ENCODE results near the gene WNT10A.

Gene WNT10A

GRCh38 chr2:218887079-218887478 is 6.4 kb downstream of the WNT10A start:
- H3K4me3 ChIP-seq (ENCODE audit: low read depth in 1 of 2, low read length in 2 of 2): no peak overlapping the region
- no peaks in the 10 kb centered on the region for H3K9me3 ChIP-seq (ENCODE audit: control insufficient read depth in 1 of 2, low read length in 2 of 2)
- H3K27me3 ChIP-seq (ENCODE audit: low read depth, low read length): peaks cover 9% of the 10 kb centered on the region
- H3K4me1 ChIP-seq (ENCODE audit: control insufficient read depth in 1 of 2, insufficient read depth in 2 of 2, low read length in 2 of 2): peaks cover 0 to 9% of the 10 kb centered on the region in 2 donors
- no peaks in the 10 kb centered on the region for H3K36me3 ChIP-seq (ENCODE audit: control insufficient read depth in 1 of 2, insufficient read depth in 2 of 2, low read length in 2 of 2)
- H3K27ac ChIP-seq (ENCODE audit: low read length): no peak overlapping the region

GRCh38 chr2:218888341-218888740 is 7.7 kb downstream of the WNT10A start:
- Histone ChIP-seq H3K4me1 (ENCODE audit: control insufficient read depth in 1 of 2, insufficient read depth in 2 of 2, low read length in 2 of 2) (peaks cover 0 to 9% of the 10 kb centered on the region in 2 donors), H3K36me3 (ENCODE audit: control insufficient read depth in 1 of 2, insufficient read depth in 2 of 2, low read length in 2 of 2) (no peaks in the 10 kb centered on the region), H3K9me3 (ENCODE audit: control insufficient read depth in 1 of 2, low read length in 2 of 2) (no peaks in the 10 kb centered on the region), H3K27ac (ENCODE audit: low read length) (no peak overlapping the region), H3K4me3 (ENCODE audit: low read depth in 1 of 2, low read length in 2 of 2) (no peak overlapping the region), H3K27me3 (ENCODE audit: low read depth, low read length) (peaks cover 3% of the 10 kb centered on the region)

DNA sequence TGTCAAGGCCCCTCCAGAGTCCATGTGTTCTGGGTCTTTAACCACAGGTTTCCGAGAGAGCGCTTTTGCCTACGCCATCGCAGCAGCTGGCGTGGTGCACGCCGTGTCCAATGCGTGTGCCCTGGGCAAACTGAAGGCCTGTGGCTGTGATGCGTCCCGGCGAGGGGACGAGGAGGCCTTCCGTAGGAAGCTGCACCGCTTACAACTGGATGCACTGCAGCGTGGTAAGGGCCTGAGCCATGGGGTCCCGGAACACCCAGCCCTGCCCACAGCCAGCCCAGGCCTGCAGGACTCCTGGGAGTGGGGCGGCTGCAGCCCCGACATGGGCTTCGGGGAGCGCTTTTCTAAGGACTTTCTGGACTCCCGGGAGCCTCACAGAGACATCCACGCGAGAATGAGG is 9.3 kb downstream of the WNT10A start:
- Histone ChIP-seq H3K4me1 (ENCODE audit: control insufficient read depth in 1 of 2, insufficient read depth in 2 of 2, low read length in 2 of 2) (peaks cover 0 to 4% of the 10 kb centered on the region in 2 donors), H3K4me3 (ENCODE audit: low read depth in 1 of 2, low read length in 2 of 2) (no peak overlapping the region), H3K27ac (ENCODE audit: low read length) (no peak overlapping the region), H3K27me3 (ENCODE audit: low read depth, low read length) (peaks cover 10% of the 10 kb centered on the region), H3K36me3 (ENCODE audit: control insufficient read depth in 1 of 2, insufficient read depth in 2 of 2, low read length in 2 of 2) (no peaks in the 10 kb centered on the region), H3K9me3 (ENCODE audit: control insufficient read depth in 1 of 2, low read length in 2 of 2) (no peaks in the 10 kb centered on the region)

DNA sequence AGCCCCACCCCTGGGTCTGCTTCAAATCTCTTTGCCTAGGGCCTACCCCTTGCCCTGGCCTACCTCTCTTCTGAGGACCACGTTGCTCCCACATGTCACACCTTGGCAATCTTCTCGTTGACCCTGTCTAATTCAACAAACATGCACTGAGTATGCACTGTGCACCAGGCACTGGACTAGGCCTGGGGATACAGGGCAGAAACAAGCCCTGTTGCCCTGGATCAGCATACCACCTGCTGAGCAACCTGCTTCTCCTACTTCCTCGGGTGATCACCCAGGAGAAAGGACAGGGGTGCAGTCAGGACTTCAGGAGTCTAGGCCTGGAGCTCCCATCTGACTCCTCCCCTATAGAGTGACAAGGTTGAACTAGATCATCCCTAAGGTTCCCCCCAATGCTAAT is 9.7 kb downstream of the WNT10A start:
- Histone ChIP-seq H3K27me3 (ENCODE audit: low read depth, low read length) (peaks cover 15% of the 10 kb centered on the region), H3K4me3 (ENCODE audit: low read depth in 1 of 2, low read length in 2 of 2) (no peak overlapping the region), H3K9me3 (ENCODE audit: control insufficient read depth in 1 of 2, low read length in 2 of 2) (no peaks in the 10 kb centered on the region), H3K4me1 (ENCODE audit: control insufficient read depth in 1 of 2, insufficient read depth in 2 of 2, low read length in 2 of 2) (peaks cover 0 to 4% of the 10 kb centered on the region in 2 donors), H3K27ac (ENCODE audit: low read length) (no peak overlapping the region), H3K36me3 (ENCODE audit: control insufficient read depth in 1 of 2, insufficient read depth in 2 of 2, low read length in 2 of 2) (no peaks in the 10 kb centered on the region)

DNA sequence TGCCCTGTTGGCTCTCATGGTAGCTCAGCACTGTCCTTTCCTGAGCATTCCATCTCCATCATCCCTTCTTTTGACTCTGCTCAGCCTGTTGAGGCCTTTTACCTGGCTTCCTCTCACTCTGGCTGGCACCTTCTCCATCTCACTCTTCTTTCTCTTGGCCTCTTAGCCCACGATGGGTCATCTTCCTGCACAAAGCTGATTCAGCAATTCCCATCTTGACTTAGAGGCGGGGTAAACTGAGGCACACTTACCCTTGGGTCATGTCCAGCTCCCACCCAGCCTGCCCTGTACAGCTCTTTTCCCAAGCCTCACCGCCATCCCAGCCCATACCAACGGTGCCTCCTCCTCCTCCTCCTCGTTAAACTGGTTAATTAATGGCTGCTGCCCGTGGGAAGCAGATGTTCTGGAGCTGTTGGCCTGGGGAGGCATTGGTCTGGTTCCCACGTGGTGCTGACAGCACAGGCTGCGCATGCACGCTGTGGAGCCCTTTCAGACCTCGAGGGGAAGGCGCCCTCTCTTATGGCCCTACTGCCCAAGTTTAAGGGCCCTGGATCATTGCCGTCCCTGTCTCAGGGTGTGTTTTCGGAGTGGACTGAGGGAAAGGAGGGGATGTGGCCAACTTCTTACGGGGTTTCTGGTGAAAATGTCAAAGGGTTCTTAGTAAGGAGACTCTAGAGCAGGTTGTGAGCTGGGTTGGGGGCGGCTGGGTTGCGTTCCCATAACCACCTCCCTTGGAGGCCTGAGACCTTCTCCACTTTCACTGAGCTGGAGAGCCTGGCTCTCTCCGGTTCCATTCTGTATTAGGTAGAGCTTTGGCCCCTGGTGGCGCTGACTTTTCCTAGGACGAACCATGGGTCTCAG is 10.9 kb downstream of the WNT10A start:
- no peak overlapping the region for H3K27ac ChIP-seq (ENCODE audit: low read length)
- H3K36me3 ChIP-seq (ENCODE audit: control insufficient read depth in 1 of 2, insufficient read depth in 2 of 2, low read length in 2 of 2): no peaks in the 10 kb centered on the region
- peaks cover 0 to 4% of the 10 kb centered on the region in 2 donors for H3K4me1 ChIP-seq (ENCODE audit: control insufficient read depth in 1 of 2, insufficient read depth in 2 of 2, low read length in 2 of 2)
- no peak overlapping the region for H3K4me3 ChIP-seq (ENCODE audit: low read depth in 1 of 2, low read length in 2 of 2)
- H3K9me3 ChIP-seq (ENCODE audit: control insufficient read depth in 1 of 2, low read length in 2 of 2): no peaks in the 10 kb centered on the region
- H3K27me3 ChIP-seq (ENCODE audit: low read depth, low read length): peaks cover 26% of the 10 kb centered on the region

DNA sequence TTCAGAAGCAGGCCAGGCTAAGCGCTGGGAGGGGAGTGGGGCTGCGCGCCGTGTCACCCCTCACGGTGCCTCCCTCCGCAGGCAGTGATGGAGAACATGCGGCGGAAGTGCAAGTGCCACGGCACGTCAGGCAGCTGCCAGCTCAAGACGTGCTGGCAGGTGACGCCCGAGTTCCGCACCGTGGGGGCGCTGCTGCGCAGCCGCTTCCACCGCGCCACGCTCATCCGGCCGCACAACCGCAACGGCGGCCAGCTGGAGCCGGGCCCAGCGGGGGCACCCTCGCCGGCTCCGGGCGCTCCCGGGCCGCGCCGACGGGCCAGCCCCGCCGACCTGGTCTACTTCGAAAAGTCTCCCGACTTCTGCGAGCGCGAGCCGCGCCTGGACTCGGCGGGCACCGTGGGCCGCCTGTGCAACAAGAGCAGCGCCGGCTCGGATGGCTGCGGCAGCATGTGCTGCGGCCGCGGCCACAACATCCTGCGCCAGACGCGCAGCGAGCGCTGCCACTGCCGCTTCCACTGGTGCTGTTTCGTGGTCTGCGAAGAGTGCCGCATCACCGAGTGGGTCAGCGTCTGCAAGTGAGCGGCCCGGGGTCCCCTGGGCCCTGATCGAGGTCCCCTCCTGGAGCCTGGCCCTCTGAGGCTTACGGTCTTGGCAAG is 12.2 kb downstream of the WNT10A start:
- H3K27me3 ChIP-seq (ENCODE audit: low read depth, low read length): peaks cover 39% of the 10 kb centered on the region
- H3K4me3 ChIP-seq (ENCODE audit: low read depth in 1 of 2, low read length in 2 of 2): peak overlapping the region; percentile 31 to 45
- peaks cover 0 to 17% of the 10 kb centered on the region in 2 donors for H3K4me1 ChIP-seq (ENCODE audit: control insufficient read depth in 1 of 2, insufficient read depth in 2 of 2, low read length in 2 of 2)
- no peaks in the 10 kb centered on the region for H3K9me3 ChIP-seq (ENCODE audit: control insufficient read depth in 1 of 2, low read length in 2 of 2)
- H3K36me3 ChIP-seq (ENCODE audit: control insufficient read depth in 1 of 2, insufficient read depth in 2 of 2, low read length in 2 of 2): no peaks in the 10 kb centered on the region
- no peak overlapping the region for H3K27ac ChIP-seq (ENCODE audit: low read length)

DNA sequence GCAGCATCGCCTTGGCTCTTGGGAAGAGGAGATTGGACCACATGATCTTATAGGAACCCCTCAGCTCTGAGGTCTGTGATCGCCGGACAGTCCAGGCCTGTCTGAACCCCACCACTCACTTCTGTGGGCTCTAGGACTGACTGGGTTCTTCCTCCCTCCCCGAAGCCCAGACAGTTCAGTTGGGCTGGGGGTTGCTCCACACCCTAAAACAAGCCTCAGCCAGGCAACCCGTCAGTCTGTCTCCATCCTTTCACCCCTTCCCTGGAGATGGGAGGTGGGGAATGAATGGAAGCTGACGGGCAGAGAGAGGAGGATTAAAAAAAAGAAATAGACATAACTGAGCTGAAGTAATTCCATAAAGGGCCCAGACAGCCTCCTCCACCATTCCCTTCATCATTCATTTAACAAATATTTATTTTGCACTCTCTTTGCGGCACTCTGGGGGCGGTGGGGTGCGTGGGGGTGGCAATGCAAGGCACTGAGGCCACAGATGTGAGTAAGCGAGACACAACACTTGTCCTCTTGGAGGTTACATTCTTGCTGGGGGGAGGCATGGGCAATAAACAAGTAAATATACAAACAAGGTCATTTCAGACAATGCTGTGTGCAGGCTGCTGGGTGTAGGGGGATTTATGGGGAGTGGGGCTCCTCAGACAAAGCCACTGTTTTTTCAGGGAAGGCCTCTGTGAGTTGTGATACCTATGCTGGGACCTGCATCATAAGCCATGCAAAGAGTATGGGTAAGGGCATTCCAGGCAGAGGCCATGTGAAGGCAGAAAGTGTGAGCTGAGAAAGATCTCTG is 12.9 kb downstream of the WNT10A start:
- H3K27ac ChIP-seq (ENCODE audit: low read length): no peak overlapping the region
- H3K27me3 ChIP-seq (ENCODE audit: low read depth, low read length): peaks cover 45% of the 10 kb centered on the region
- peak overlapping the region; percentile 31 to 45 for H3K4me3 ChIP-seq (ENCODE audit: low read depth in 1 of 2, low read length in 2 of 2)
- H3K9me3 ChIP-seq (ENCODE audit: control insufficient read depth in 1 of 2, low read length in 2 of 2): no peaks in the 10 kb centered on the region
- peaks cover 0 to 24% of the 10 kb centered on the region in 2 donors for H3K4me1 ChIP-seq (ENCODE audit: control insufficient read depth in 1 of 2, insufficient read depth in 2 of 2, low read length in 2 of 2)
- no peaks in the 10 kb centered on the region for H3K36me3 ChIP-seq (ENCODE audit: control insufficient read depth in 1 of 2, insufficient read depth in 2 of 2, low read length in 2 of 2)

DNA sequence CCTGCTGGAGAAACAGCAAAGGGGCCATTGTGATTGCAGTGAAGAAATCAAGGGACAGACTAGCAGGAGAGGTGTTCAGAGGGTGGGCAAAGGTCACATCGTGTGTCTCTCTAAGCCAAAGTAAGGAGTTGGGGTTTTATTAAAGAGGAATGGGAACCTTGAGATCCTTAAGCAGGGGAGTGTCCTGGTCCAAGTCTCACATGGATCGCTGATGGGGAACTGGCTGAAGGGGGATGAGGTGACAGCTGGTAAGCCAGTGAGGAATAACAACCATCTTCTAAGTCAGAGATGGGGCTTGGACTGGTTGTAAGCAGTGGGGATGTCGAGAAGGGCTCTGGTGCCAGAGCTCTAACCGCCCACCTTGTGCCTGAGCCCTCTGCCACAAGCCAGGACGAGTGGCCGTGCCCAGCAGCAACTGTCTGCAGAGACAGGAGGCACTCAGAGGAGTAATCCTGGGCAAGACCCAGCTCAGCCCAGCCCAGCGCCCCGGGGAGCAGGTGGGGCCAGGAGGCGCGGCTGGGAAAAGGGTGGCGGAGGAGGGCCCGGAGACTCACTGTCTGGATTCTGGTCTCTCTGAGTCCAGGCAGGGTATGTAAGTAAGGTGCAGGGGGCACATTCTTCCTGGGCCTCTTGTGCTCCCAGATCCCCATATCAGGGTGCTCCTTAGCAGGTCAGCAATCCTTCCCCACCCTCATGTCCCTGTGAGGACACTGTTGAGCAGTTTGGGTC is 13.7 kb downstream of the WNT10A start:
- Histone ChIP-seq H3K9me3 (ENCODE audit: control insufficient read depth in 1 of 2, low read length in 2 of 2) (no peaks in the 10 kb centered on the region), H3K4me1 (ENCODE audit: control insufficient read depth in 1 of 2, insufficient read depth in 2 of 2, low read length in 2 of 2) (peaks cover 0 to 26% of the 10 kb centered on the region in 2 donors), H3K36me3 (ENCODE audit: control insufficient read depth in 1 of 2, insufficient read depth in 2 of 2, low read length in 2 of 2) (no peaks in the 10 kb centered on the region), H3K27ac (ENCODE audit: low read length) (no peak overlapping the region), H3K4me3 (ENCODE audit: low read depth in 1 of 2, low read length in 2 of 2) (no peak overlapping the region), H3K27me3 (ENCODE audit: low read depth, low read length) (peaks cover 53% of the 10 kb centered on the region)

DNA sequence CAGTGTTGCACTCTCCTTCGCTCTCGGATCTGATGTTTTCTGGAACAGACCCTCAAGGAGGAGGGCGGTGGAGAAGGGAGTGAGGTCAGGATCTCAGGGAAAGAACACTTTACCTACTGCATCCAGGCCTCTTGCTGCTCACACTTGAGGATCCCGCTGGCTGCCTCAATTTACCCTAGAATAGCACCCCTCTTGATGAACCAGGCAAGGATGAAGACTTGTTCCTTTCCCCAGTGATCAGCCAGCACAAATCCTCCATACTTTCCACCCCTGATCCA is 14.2 kb downstream of the WNT10A start:
- Histone ChIP-seq H3K4me1 (ENCODE audit: control insufficient read depth in 1 of 2, insufficient read depth in 2 of 2, low read length in 2 of 2) (peaks cover 0 to 26% of the 10 kb centered on the region in 2 donors), H3K27ac (ENCODE audit: low read length) (no peak overlapping the region)

DNA sequence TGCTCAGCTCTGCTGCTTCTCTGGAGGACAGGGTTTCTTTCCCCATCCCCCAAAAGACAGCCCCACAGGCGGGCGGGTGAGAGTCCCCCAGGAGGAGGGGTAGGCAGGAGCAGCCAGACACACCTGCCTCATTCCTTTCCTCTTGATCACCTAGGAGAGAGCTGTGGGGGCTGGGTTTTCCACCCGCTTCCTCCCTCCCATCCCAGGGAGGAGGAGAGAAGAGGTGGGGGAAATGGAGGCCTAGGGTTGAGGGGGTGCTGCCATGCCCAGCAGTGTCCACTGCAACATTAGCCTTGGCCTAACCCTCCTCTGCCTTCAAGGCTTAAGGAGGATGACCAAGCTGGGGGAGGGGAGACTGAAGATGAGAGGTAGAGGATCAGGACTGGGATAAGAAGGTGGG is 14.7 kb downstream of the WNT10A start:
- Histone ChIP-seq H3K4me3 (ENCODE audit: low read depth in 1 of 2, low read length in 2 of 2) (no peak overlapping the region), H3K27ac (ENCODE audit: low read length) (no peak overlapping the region), H3K27me3 (ENCODE audit: low read depth, low read length) (peaks cover 57% of the 10 kb centered on the region)

More for the DNA sequence above, 14.2 kb downstream of the WNT10A start:
- Histone ChIP-seq H3K9me3 (ENCODE audit: control insufficient read depth in 1 of 2, low read length in 2 of 2) (no peaks in the 10 kb centered on the region), H3K4me3 (ENCODE audit: low read depth in 1 of 2, low read length in 2 of 2) (no peak overlapping the region), H3K27me3 (ENCODE audit: low read depth, low read length) (peaks cover 57% of the 10 kb centered on the region), H3K36me3 (ENCODE audit: control insufficient read depth in 1 of 2, insufficient read depth in 2 of 2, low read length in 2 of 2) (no peaks in the 10 kb centered on the region)

More for the DNA sequence above, 14.7 kb downstream of the WNT10A start:
- no peaks in the 10 kb centered on the region for H3K36me3 ChIP-seq (ENCODE audit: control insufficient read depth in 1 of 2, insufficient read depth in 2 of 2, low read length in 2 of 2)
- peaks cover 0 to 26% of the 10 kb centered on the region in 2 donors for H3K4me1 ChIP-seq (ENCODE audit: control insufficient read depth in 1 of 2, insufficient read depth in 2 of 2, low read length in 2 of 2)
- no peaks in the 10 kb centered on the region for H3K9me3 ChIP-seq (ENCODE audit: control insufficient read depth in 1 of 2, low read length in 2 of 2)

Data from muscle layer of duodenum (tissue), 2 donors.